SHP77 treated with DMSO at 0.1 percent for 48 hours (cell line): ENCODE results near the gene TNRC6B.
"Not testable (repeated sequence)": the region's sequence is repeated elsewhere in the genome, so short reads cannot be mapped to it uniquely, and the experiment has no call there.

Experiments
- DNase-seq: peaks from one replicate; lab custom pipeline; 2025; lab: John Stamatoyannopoulos, UW

TNRC6B gene

DNA sequence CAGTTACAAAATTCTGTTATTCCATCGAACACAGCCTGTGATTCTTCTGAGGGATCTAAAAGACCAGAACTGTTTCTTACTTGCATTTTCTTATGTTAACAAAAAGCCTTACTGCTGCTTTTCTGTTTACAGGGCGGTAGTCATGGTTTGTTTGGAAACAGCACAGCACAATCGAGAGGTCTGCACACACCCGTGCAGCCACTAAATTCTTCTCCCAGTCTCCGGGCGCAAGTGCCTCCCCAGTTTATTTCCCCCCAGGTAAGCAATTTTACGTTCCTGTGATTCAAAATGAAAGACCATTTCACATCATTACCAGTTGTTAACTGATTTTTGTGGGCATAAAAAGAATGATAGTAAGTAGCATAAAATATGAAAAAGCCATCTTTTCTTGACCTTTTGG, 107.8 kb downstream of the TNRC6B start:
- no peak for DNase-seq

DNA sequence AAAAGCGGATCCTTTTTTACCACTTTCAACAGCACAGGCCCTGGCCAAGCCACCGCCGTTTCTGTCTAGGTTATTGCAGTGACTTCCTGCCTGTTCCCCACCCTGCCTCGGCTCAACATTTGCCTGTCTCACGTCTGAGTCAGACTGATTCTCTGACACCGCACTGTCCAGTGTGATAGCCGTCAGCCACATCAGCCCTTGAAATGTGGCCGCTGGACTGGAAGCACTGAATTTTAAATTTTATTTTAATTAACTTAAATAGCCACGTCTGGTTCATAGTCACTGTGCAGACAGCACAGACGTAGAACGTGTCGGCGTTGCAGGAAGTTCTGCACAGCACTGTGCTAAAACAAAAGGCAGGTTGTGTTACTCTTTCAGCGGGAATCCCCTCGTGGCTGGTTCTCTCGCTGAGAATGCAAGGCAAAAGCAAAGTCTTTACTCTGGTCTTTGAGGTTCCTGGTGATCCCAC, 112.3 kb downstream of the TNRC6B start:
- no peak for DNase-seq

DNA sequence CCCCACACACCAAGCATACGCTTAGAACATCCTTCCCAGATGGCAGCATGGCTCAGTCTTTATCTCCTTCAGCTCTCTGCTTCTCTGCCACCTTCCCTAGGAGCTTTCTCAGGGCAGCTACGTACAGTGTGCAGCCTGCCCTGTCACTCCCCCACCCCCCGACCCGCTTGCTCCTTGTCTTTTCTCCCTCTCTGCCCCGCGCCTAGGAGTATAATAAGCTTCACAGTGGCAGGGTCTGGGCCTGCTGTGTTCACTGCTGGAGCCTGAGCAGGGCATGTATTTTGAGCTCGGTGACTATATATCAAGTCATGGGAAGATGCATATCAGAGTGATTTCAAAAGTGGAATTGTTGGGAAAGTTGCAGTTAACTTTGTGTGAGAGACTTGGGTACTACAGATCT, 112.8 kb downstream of the TNRC6B start:
- DNase-seq, result no peak

DNA sequence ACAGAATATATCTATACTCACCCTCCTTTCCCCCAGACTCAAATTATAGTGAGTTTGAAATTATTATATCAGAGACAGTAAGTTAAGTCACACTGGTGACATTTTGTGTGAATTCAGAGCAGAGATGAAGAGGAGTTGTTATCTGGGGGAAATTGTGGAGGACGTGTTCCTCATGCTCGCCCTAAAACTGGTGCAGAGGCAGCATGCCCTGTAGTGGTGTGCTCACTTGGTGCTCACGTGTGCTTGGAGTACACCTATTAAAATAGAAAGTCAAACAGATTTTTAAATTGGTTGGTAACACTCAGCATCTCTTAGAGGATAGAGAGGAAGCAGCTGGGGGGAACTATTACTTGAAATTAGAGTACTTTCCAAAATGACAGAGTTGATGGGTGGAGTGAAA, 117.0 kb downstream of the TNRC6B start:
- no peak for DNase-seq

DNA sequence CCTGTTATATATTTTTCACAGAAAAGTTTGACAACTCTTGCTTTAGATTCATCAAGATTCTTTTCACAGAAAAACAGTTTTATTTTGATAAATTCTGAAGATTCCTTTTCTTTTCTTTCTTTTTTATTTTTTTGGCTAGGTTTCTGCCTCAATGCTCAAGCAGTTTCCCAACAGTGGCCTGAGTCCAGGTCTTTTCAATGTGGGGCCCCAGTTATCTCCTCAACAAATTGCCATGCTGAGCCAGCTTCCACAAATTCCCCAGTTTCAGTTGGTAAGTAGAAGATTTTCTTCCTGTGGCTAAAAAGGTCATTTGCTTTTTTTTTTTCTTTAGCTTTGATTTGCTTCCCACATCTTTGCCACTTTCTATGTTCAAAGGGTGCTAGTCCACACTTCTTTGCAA, 122.6 kb downstream of the TNRC6B start:
- DNase-seq, result no peak

DNA sequence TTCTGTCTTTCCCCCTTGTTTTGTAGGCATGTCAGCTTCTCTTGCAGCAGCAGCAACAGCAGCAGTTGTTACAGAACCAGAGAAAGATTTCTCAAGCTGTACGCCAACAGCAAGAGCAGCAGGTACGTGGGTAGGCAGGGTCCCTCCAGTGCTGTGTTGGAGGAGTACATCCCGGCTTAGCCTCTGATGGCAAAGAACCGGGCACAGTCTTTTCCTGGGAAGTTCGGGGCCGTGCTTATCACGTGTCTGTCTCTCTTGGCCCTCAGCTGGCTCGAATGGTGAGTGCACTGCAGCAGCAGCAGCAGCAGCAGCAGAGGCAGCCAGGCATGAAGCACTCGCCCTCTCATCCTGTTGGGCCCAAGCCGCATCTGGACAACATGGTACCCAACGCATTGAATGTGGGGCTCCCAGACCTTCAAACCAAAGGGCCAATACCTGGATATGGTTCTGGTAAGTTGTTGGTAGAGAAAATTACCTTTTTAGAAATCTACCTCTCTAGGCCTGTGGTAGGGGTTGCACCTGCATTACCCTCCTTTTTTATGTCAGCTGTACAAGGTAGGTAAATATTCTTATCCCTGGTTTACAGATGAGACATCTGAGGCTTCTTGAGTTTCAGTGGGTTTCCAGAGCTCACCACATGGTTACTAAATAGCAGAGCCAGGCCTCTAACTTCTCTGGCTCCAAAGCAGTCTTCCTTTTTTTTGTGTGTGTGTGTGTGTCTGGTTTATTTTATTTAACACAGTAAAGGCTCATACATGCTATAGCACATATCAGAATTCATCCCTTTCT, 123.4 kb downstream of the TNRC6B start:
- no peak for DNase-seq

DNA sequence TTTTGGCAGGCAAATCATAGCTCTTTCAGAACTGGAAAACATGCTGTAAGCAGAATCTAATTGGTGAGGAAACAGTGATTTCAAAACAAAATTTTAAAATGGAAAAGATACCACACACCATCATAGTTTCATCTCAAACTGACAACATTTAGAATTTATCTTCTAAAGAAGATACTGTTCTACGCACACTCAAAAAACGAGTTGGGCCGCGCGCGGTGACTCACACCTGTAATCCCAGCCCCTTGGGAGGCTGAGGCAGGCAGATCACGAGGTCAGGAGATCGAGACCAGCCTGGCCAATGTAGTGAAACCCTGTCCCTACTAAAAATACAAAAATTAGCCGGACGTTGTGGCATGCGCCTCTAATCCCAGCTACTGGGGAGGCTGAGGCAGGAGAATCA, 124.4 kb downstream of the TNRC6B start:
- DNase-seq, result no peak

DNA sequence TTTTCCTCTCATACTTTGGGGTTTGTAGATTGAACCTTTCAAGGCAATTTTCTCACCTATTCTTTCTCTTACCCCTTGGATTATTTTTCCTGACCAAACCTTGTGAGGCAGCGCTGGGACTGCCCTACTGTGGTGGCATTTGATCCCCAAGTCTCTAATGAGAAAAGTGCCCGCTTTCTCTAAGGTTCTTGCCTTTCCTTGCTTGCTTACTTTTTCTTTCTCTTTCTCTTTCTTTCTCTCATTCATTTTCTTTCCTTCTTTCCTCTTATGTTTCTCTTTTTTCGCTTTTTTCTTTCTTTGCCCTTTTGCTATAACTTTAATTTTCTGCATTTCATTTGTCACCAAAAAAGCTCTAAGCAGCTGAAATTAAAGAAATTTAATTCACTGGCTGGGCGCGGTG, 127.9 kb downstream of the TNRC6B start:
- DNase-seq, result no peak

DNA sequence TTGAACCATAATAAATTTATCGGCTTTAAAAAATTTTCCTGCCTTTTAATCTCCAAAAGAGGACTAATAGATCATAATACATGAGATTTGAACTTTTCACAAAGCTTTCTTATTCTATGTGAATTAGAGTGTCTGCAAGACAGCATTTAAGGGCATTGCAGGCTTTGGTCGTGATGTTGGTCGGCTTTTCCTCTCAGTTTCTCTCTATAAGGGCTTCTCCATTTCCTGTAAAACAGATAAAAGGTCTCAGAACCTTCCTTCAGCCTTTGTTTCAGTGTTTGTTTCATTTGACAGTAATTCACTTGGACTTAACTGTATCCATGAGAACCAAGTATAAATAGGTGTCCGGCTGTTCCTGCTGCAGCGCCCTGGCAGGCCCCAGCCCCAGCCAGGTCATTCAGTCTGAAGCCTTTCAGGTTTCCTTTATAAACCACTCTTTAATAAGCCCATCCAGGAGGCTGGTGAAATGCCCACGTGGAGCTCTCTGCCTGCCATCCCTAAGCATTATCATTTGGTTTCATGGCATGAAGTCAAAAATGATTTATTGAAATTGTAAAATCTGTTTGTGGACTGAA, 131.4 kb downstream of the TNRC6B start:
- no peak for DNase-seq

DNA sequence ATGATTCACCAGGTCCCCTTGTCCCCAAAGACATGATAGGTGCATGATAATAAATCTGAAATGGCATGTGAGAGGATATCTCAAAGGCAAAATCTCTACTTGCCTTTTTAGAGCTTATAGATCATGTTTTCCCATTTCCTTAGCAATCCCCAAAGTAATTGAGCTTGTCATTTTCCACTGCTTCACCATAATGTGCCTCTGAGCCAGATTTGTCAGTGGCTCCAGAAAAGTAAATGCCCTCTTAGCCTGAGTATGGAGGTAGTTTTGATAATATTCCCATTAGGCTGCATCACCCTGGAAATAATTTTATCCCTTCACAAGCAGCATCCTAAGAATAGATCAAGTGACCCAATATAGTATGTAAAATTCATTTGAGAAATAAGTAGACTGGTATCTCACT, 131.9 kb downstream of the TNRC6B start:
- no peak for DNase-seq

DNA sequence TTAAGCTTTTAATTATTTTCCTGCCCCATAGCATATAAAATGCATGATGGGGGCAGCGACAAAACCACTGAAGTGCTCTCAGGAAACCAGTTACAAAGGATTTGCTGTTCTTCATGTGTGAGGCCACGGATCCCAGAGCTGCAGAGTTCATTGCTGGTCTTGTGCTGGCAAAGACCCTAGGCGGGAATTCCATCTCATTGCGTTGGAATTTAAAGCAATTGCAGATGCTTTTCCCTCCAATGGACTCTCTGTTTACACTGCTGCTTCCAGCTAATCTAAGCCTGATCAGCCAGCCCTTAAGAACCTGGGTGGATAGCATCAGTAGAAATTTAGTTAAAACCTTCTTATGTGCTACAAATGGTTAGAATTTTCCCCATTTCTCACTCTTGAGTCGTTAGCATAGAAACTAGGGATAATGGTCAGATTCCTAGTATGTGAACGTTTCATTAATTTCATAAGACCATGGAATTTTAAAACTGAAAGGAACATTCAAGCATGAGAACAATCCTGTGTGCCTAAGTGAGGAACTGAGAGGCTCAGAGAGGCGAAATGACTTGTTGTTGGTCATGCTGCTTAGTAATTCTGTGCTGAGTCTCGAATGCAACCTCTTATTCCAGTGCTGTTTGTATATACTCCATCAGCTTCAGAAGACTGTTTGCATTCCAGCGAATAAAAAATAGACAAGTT, 132.5 kb downstream of the TNRC6B start:
- DNase-seq, result no peak

DNA sequence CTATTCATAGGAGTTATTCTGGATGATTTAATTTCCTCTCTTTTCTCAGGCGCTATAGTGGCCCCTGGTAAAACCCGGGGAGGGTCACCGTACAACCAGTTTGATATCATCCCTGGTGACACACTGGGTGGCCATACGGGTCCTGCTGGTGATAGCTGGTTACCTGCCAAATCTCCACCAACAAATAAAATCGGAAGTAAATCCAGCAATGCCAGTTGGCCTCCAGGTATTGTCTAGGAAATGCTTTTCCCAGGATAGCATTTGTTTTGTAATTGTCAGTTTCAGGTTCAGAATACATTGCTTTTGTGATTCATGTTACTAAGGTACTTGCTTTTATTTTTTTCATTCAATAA, 133.0 kb downstream of the TNRC6B start:
- DNase-seq, result no peak

DNA sequence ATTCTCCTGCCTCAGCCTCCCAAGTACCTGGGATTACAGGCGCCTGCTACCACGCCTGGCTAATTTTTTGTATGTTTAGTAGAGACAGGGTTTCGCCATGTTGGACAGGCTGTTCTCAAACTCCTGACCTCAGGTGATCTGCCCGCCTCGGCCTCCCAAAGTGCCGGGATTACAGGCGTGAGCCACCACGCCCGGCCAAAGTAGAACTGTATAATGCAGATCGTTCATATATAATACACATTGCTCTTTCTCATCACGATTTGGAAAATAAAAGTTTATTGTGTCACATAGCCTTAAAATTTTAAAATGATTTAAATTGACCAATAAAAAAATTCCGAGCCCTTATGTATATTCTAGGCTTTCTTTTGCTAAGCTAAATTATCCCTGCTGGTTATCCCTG, 133.9 kb downstream of the TNRC6B start:
- not testable (repeated sequence) for DNase-seq

DNA sequence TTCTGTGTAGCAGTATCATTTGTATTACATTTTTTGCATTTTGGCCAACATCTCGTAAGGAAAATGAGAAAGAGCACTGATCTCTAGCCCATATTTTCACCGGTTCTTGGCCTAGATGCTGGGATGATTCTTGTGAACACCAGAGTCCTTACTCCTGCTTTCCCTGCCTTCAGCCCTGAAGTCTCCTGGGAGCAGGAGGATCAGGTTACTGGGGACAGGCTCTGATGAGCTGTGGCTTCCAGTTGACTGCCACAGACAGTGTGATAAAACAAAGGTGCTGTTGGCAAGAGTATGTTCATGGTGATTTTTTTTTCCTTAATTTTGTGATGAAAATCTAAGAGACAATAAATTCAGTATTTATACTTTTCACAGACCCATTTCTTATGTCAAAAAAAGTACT, 134.3 kb downstream of the TNRC6B start:
- no peak for DNase-seq

DNA sequence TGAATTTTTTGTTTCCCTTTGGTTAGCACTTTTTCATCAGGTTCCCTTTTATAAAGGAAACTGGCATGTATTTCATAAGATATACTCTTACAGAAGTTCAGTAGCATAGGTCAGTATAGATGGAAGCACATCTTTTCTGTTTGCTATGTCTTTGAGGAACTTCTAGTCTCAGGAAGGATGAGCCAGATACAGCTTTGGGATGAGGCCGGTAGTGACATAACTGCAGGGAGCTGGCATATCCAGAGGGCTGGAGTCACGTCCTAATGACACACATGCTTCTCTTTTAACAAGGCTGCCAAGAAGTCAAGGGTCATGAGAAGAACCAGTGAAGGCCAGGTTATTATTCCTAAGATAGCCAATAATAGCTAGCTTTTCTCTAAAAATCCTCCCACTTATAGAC, 135.3 kb downstream of the TNRC6B start:
- no peak for DNase-seq

DNA sequence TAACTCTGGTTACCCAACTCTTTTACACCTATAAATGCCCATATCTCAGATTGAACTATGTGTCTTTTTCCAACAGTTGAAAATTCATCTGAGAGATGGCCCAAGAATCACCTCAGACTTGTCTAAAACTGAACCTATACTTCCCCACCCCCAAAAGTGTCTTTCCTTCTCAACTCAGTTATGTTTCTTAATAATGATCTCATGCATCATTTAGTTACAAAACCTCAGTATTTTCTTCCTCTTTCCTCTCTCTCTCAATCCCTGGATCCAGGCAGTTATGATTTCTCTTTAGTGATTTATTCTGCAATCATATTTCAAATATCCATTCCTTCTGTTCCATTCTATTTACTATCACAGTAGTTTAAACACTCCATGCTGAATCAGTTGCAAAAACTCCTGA, 136.3 kb downstream of the TNRC6B start:
- no peak for DNase-seq

DNA sequence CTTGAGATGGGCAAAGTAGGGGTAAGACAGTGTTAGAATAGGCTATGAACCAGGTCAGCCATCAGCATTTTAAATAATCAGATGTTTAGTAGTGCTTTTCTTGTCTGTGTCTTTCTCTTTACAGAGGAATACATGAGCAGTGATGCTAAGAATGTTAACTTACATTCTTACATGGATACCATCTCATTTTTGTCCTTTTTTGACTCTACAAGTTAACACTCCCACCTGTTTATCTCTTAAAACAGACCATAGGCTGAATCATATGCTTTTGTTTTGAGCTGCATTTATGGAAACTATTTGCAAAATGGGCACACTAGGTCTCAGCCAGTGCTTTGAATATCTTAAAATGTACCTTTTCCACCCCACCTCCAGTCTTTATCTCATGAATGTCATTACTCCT, 143.0 kb downstream of the TNRC6B start:
- no peak for DNase-seq

DNA sequence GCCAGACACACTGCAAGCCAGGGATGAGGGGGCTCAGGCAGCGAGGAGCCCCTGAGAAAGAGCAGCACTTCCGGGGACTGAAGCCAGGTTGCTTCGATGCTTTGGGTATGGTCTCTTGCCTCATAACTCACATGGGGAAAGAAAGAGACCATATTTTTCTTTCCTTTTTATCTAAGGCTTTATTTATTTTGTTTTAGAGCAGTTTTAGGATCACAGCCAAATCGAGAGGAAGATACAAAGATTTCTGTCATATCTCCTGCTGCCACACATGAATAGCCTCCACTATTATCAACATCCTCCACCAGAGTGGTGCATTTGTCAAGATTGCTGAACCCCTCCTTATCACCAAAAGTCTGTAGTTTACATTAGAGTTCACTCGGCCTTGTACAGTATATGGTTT, 144.3 kb downstream of the TNRC6B start:
- DNase-seq, result no peak

DNA sequence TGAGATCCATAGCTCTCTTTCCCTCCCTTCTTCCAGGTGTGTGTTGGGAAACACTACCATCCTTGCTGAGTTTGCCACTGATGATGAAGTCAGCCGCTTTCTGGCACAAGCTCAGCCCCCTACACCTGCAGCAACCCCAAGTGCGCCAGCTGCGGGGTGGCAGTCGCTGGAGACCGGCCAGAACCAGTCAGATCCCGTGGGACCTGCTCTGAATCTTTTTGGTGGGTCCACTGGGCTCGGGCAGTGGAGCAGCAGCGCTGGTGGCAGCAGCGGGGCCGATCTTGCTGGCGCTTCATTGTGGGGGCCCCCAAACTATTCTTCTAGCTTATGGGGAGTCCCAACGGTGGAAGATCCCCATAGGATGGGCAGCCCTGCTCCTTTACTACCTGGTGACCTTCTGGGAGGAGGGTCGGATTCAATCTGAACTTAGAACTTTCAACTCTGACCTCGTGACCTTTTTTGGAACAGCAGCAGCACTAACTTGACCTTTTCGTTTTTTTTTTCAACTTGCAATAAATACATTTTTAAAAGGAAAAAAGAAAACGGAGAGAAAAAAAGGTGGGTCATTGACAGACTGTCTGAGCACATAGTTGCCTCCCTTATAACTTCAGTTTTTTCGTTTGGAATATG, 145.2 kb downstream of the TNRC6B start:
- DNase-seq, result no peak

DNA sequence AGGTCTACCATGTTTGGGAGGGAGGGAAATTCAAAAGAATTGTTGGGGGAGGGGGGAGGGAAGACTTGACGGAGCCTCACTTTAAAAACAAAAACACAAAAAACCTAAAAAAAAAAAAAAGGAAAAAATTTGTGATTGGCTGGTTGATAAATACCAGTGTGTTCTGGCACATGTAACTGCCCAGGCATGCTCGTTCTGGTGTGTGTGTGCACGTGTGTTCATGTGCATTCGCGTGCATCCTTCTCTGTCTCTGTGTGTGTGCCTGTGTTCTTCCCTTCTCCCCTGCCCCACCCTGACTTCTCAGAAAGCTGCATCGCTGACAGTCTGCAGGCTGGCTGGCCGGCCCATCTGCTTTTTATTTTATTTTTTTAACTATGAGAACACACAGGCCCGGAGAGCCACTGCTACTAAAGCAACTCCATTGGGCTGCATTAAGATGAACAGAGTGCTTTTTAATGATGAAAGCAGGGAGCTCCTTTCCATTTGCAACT, 146.0 kb downstream of the TNRC6B start:
- no peak for DNase-seq

DNA sequence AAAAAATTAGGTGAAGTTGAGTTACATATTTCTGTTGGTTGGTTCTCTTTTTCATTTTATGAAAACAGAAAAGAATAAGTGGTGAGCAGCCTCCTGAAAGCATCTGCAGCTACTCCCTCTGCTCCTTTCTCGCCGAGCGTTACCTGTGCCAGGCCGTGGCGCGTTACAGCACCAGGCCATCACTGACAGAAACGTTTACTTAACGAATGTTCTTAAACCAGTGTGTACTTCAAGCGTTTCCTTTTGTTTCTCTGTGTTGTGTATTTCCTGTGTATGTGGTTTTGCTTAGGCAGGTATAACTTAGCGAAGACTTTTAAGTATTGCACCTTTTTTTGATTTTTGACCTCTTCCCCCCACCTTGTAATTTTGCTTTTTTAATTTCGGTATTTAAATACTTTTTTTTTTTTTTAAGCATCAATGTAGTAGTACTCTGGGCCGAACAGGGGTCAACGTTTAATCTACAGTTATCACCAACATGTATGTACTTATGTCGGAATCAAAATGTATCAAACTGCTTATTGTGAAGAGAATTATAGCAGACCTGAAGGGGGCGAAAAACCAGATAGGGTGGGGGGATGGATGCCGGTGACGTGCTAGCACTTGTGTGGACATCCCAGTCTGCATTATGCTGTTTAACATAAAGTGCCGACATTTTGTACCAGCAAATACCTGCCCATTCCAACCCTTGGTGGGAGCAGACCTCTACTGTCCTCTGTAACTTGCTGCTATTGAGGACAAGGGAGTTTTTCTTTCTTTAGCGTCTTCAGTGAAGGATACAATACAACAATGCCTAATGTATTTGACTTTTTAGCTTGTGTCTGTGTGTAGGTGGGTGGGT, 147.0 kb downstream of the TNRC6B start:
- no peak for DNase-seq

DNA sequence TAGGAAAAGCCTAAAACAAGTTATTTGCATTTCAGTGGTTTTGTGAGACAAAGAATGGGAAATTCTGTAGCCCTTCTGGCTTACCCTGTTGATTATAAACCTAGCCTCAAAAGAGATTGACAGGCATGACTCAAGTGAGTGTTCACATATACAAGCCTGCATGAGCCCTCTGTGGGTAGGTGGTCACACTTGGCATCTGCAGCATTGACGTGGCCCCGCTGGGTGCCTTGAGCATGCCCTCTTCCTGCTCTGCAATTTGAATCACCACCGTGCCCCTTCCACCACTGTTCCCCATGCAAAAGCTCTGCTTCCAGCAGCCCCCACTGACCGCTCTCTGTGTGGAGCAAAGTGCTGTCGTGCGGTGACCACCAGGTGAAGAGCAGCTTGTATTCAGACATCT, 147.6 kb downstream of the TNRC6B start:
- no peak for DNase-seq
